Urinary bladder (tissue), 4 donors: ENCODE data around the gene TBC1D25. TPM values are rescaled to one million over a fixed set of nuclear protein-coding genes. Genes with fewer than 3 reads are reported as not detected.
"Not testable (repeated sequence)": the region's sequence is repeated elsewhere in the genome, so short reads cannot be mapped to it uniquely, and the experiment has no call there.

ENCODE experiments used
- DNase-seq: peaks from one replicate; pipeline ENCODE4 v3.0.0-alpha.2; 2015; ENCODE audit errors: extremely low spot score
- H3K27ac ChIP-seq: one replicate; pipeline ENCODE4 v1.5.1; 2013; ENCODE audit warnings: low read depth, mild to moderate bottlenecking, moderate library complexity
- H3K36me3 ChIP-seq: one replicate; pipeline ENCODE4 v1.6.1; 2013; ENCODE audit warnings: mild to moderate bottlenecking, moderate library complexity; ENCODE audit not compliant: insufficient read depth
- H3K4me1 ChIP-seq: one replicate; pipeline ENCODE4 v1.6.1; 2013; ENCODE audit warnings: mild to moderate bottlenecking, moderate library complexity; ENCODE audit not compliant: insufficient read depth
- H3K4me3 ChIP-seq: one replicate; pipeline ENCODE4 v1.5.1; 2013; ENCODE audit warnings: low read depth, low read length
- WGBS: extraction: QIAGEN DNeasy Blood & Tissue Kit; methylation state at CpG from one replicate; pipeline ENCODE4 v1.1.7; 2013; 5-methylcytosine and 5-hydroxymethylcytosine counted together
- polyA plus RNA-seq: library from polyadenylated mRNA; stranded (reverse); fragments of 200-250 nt; gene quantifications from one replicate; pipeline ENCODE4 v1.2.3, GENCODE V29; 2013
- total RNA-seq: library from RNA; depleted of rRNA; stranded (reverse); fragments of >200 nt; gene quantifications from one replicate; pipeline ENCODE4 v1.2.3, GENCODE V29; 2014
- donor health status: healthy with polysubstance abuse.
- donor health status: healthy.

The TBC1D25 gene
- total and polyA plus RNA-seq, 2 donors: 3.7 to 14.7 TPM

GRCh38 chrX:48508400-48509244 is 30.9 kb upstream of the TBC1D25 start, which contains the start of gene PORCN:
TSS of gene PORCN (plus strand) at chrX:48508992. CDS start at chrX:48509821, 829 bp downstream.
- Histone ChIP-seq H3K4me1 (no peaks in the 10 kb centered on the region), H3K4me3 (peak within 1 kb of the TSS; percentile 82), H3K27ac (peak within 1 kb of the TSS; percentile 39), H3K36me3 (no peaks in the 10 kb centered on the region)
- WGBS: under 1% methylated on average over 55 of the region's 65 CpGs
- no peak for DNase-seq

DNA sequence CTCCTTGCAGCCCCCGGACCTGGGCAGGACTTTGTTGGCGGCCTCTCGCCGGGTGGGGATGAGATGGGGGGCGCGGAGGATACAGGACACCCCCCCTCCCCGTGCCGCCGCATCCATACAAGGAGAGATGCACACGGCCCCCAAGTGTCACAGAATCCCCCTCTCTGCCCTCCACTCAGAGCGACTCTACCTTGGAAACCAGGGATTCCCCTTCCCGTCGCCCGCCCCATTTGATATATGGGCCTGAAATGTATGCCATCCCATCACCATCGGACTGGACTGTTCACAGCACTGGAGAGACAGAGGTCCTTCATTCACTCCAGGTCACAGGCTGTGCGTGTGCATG is 30.3 kb upstream of the TBC1D25 start:
- Histone ChIP-seq H3K4me1 (no peaks in the 10 kb centered on the region), H3K27ac (peak overlapping the region; percentile 39), H3K36me3 (no peaks in the 10 kb centered on the region), H3K4me3 (peak overlapping the region; percentile 82)
- WGBS: 2% methylated on average over 16 of the region's 16 CpGs
- DNase-seq: no peak

- DNase-seq: no peak
- no peaks in the 10 kb centered on the region for H3K36me3 ChIP-seq
- no peaks in the 10 kb centered on the region for H3K4me1 ChIP-seq
- 57% methylated on average over 11 of the region's 11 CpGs for WGBS
- no peak overlapping the region for H3K27ac ChIP-seq
- H3K4me3 ChIP-seq: peak overlapping the region; percentile 82
Observed at GRCh38 chrX:48509619-48510018, 29.9 kb upstream of the TBC1D25 start.

GRCh38 chrX:48511560-48511959 is 28.0 kb upstream of the TBC1D25 start:
- H3K36me3 ChIP-seq: no peaks in the 10 kb centered on the region
- no peak for DNase-seq
- no peaks in the 10 kb centered on the region for H3K4me1 ChIP-seq
- WGBS: 73% methylated on average over 4 of the region's 4 CpGs
- no peak overlapping the region for H3K4me3 ChIP-seq
- no peak overlapping the region for H3K27ac ChIP-seq

GRCh38 chrX:48512371-48512935 is 27.1 kb upstream of the TBC1D25 start:
- no peaks in the 10 kb centered on the region for H3K4me1 ChIP-seq
- H3K27ac ChIP-seq: no peak overlapping the region
- H3K4me3 ChIP-seq: no peak overlapping the region
- no peaks in the 10 kb centered on the region for H3K36me3 ChIP-seq
- no peak for DNase-seq
- WGBS: 95% methylated on average over 20 of the region's 20 CpGs

GRCh38 chrX:48513670-48514069 is 25.8 kb upstream of the TBC1D25 start:
- no peak for DNase-seq
- no peaks in the 10 kb centered on the region for H3K36me3 ChIP-seq
- H3K4me3 ChIP-seq: no peak overlapping the region
- 86% methylated on average over 4 of the region's 4 CpGs for WGBS
- H3K27ac ChIP-seq: no peak overlapping the region
- H3K4me1 ChIP-seq: no peaks in the 10 kb centered on the region

DNA sequence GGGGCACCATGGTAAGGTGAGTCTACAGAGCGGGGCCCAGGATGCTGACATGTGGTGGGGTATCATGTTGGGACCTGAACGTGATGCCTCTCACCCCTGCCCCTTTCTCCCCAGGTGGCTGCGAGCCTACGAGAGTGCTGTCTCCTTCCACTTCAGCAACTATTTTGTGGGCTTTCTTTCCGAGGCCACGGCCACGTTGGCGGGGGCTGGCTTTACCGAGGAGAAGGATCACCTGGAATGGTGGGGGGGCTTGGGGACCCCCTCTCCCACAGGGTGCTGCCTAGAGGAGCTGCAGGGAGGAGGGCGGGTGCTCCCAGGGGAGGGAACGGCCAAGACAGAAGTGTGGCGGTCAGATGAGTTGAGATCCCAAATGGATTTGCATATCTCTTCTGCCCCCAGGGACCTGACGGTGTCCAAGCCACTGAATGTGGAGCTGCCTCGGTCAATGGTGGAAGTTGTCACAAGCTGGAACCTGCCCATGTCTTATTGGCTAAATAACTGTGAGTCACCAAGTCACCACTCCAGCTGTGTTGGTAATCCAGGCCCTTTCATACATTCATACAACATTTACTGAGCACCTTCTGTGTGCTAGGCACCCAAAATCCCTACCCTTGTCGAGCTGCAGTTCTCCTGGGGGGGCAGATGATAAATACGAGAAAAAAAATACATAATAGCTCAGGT is 25.2 kb upstream of the TBC1D25 start:
- Histone ChIP-seq H3K27ac (no peak overlapping the region), H3K4me3 (no peak overlapping the region), H3K36me3 (no peaks in the 10 kb centered on the region), H3K4me1 (no peaks in the 10 kb centered on the region)
- DNase-seq: no peak
- WGBS: 89% methylated on average over 16 of the region's 16 CpGs

GRCh38 chrX:48514868-48515460 is 24.6 kb upstream of the TBC1D25 start:
- H3K4me3 ChIP-seq: no peak overlapping the region
- H3K36me3 ChIP-seq: no peaks in the 10 kb centered on the region
- H3K4me1 ChIP-seq: no peaks in the 10 kb centered on the region
- H3K27ac ChIP-seq: no peak overlapping the region
- no peak for DNase-seq
- 93% methylated on average over 9 of the region's 9 CpGs for WGBS

DNA sequence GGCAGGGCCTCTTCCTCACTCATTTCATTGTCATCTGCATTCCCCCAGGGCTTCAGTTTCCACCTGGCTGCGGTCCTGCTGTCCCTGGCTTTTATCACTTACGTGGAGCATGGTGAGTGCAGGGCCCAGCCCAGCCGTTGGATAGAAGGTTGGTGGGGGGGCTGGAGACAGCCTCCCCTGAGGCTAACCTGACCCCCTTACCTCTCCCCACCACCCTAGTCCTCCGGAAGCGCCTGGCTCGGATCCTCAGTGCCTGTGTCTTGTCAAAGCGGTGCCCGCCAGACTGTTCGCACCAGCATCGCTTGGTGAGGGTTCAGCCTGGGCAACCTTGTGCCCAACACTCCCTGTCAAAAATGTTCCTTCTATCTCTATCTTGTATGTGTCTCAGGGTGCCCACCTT is 23.7 kb upstream of the TBC1D25 start:
- Histone ChIP-seq H3K4me3 (no peak overlapping the region), H3K27ac (no peak overlapping the region), H3K36me3 (no peaks in the 10 kb centered on the region), H3K4me1 (no peaks in the 10 kb centered on the region)
- 91% methylated on average over 10 of the region's 10 CpGs for WGBS
- DNase-seq: no peak

DNA sequence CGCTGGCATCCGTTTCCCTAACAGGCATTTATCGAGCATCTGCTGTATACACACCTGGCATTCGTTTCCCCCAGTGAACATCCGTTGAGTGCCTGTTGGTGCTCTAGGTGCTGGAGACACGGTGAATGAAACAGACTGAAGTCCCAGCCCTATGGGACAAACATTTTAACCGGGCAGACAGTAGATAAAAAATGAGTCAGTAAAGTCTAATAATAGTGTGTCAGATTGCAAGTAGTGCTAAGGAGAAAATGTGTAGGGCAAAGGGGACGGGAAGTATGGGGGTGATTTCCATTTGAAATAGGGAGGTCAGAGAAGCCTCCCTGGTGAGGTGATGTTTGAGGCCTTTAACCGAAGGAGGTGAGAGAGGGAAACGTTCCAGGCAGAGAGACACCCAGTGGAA is 23.2 kb upstream of the TBC1D25 start:
- Histone ChIP-seq H3K27ac (no peak overlapping the region), H3K4me3 (no peak overlapping the region), H3K36me3 (no peaks in the 10 kb centered on the region), H3K4me1 (no peaks in the 10 kb centered on the region)
- DNase-seq: no peak
- WGBS: 85% methylated on average over 10 of the region's 10 CpGs

GRCh38 chrX:48516987-48517386 is 22.5 kb upstream of the TBC1D25 start:
- H3K4me1 ChIP-seq: no peaks in the 10 kb centered on the region
- 85% methylated on average over 5 of the region's 5 CpGs for WGBS
- H3K4me3 ChIP-seq: no peak overlapping the region
- no peak for DNase-seq
- no peaks in the 10 kb centered on the region for H3K36me3 ChIP-seq
- no peak overlapping the region for H3K27ac ChIP-seq

- 89% methylated on average over 4 of the region's 4 CpGs for WGBS
Observed at GRCh38 chrX:48519481-48519880, 20.0 kb upstream of the TBC1D25 start.

DNA sequence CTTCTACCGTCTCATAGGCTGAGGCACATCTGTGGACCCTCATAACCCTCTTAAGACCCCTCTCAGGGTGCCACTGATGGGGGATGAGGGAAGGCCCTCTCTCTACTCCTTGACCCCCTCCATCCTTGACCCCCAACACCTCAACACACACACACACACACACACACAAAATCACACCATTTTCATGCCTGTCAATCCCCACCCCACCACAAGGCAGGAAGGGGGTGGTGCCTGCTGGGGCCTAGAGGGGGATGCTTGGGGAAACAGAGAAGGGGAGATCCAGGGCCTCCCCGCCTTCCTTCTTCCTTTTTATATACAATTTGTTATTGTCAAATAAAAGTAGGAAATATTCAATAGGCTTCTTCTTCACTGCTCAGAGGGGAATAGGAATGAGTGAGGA is 19.1 kb upstream of the TBC1D25 start:
- WGBS: 94% methylated on average over 2 of the region's 2 CpGs

More at GRCh38 chrX:48519481-48519880, 20.0 kb upstream of the TBC1D25 start:
- H3K36me3 ChIP-seq, H3K4me1 ChIP-seq, DNase-seq, H3K27ac ChIP-seq, H3K4me3 ChIP-seq: not testable (repeated sequence)

More for the DNA sequence above, 19.1 kb upstream of the TBC1D25 start:
- H3K36me3 ChIP-seq: no peaks in the 10 kb centered on the region
- H3K27ac ChIP-seq: no peak overlapping the region
- no peak for DNase-seq
- no peaks in the 10 kb centered on the region for H3K4me1 ChIP-seq
- H3K4me3 ChIP-seq: no peak overlapping the region
